IMR-90 (cell line): ENCODE measurements around the gene CFAP210. TPM values are rescaled to one million over a fixed set of nuclear protein-coding genes. Genes with fewer than 3 reads are reported as not detected.

Experiments
- ATAC-seq: fragments of 200-7000 bp; cut with Tn5 transposase; 2 replicates; pipeline ENCODE4 v1.9.1; 2020; ENCODE audit warnings: low read depth, mild to moderate bottlenecking, moderate library complexity
- BruUV-seq: library from RNA; stranded (reverse); fragments of 400-500 nt; replicated peaks from 2 replicates; lab custom pipeline; 2021; lab: Mats Ljungman, UMichigan
- CTCF ChIA-PET: fragments of 300-600 bp; formaldehyde crosslinking; extraction: SDS; loops from one replicate; lab custom pipeline; 2021; ENCODE audit warnings: antibody characterized with exemption; lab: Yijun Ruan, JAX
- POLR2A ChIA-PET: fragments of 300-600 bp; sonication (Branson Sonifier 250); formaldehyde crosslinking; loops from one replicate; lab custom pipeline; 2022; ENCODE audit warnings: antibody characterized with exemption; ENCODE audit not compliant: unreplicated experiment; lab: Charles Lee
- DNase-seq: peaks from one replicate; pipeline ENCODE4 v3.0.0; 2013
- H2AFZ ChIP-seq: replicated peaks from 2 replicates; pipeline ENCODE3; 2013; ENCODE audit warnings: low read length, mild to moderate bottlenecking; ENCODE audit not compliant: poor library complexity
- H2AK5ac ChIP-seq: 2 replicates; pipeline ENCODE4 v1.6.1; 2013; ENCODE audit warnings: low read depth, low read length, inconsistent platforms
- H2AK9ac ChIP-seq: replicated peaks from 2 replicates; pipeline ENCODE3; 2013; ENCODE audit warnings: mild to moderate bottlenecking, low read depth, low read length, moderate library complexity; ENCODE audit not compliant: poor library complexity
- H2BK120ac ChIP-seq: 2 replicates; pipeline ENCODE4 v1.6.1; 2013; ENCODE audit warnings: low read depth, low read length, inconsistent platforms
- H2BK15ac ChIP-seq: 3 replicates; pipeline ENCODE4 v1.6.1; 2013; ENCODE audit warnings: low read depth, low read length, inconsistent platforms
- H2BK20ac ChIP-seq: 2 replicates; pipeline ENCODE4 v1.6.1; 2013; ENCODE audit warnings: low read depth, mild to moderate bottlenecking, inconsistent platforms, low read length, moderate library complexity
- H2BK5ac ChIP-seq: 2 replicates; pipeline ENCODE4 v1.6.1; 2013; ENCODE audit warnings: mild to moderate bottlenecking, low read depth, low read length, inconsistent platforms; ENCODE audit not compliant: poor library complexity, severe bottlenecking
- H3K14ac ChIP-seq: replicated peaks from 2 replicates; pipeline ENCODE4 v1.6.1; 2013; ENCODE audit warnings: low read depth, low read length, inconsistent platforms
- H3K18ac ChIP-seq: 2 replicates; pipeline ENCODE4 v1.6.1; 2013; ENCODE audit warnings: low read depth, low read length, control low read depth
- H3K23ac ChIP-seq: 2 replicates; pipeline ENCODE4 v1.6.1; 2013; ENCODE audit warnings: low read depth, low read length, inconsistent platforms
- H3K27ac ChIP-seq: 2 replicates; pipeline ENCODE4 v1.5.1; 2013; ENCODE audit warnings: mild to moderate bottlenecking, control low read depth, low read length; ENCODE audit not compliant: insufficient read depth
- H3K27me3 ChIP-seq: 2 replicates; pipeline ENCODE4 v1.6.1; 2013; ENCODE audit warnings: low read length; ENCODE audit not compliant: control insufficient read depth, insufficient read depth
- H3K36me3 ChIP-seq: 2 replicates; pipeline ENCODE4 v1.6.1; 2013; ENCODE audit warnings: low read length, mixed read lengths; ENCODE audit not compliant: control insufficient read depth, insufficient read depth
- H3K4ac ChIP-seq: 2 replicates; pipeline ENCODE4 v1.6.1; 2013; ENCODE audit warnings: low read depth, low read length, inconsistent platforms
- H3K4me1 ChIP-seq: 2 replicates; pipeline ENCODE4 v1.6.1; 2013; ENCODE audit warnings: low read length, mixed read lengths; ENCODE audit not compliant: control insufficient read depth, insufficient read depth
- H3K4me2 ChIP-seq: 2 replicates; pipeline ENCODE4 v1.6.1; 2013; ENCODE audit warnings: low read depth, mild to moderate bottlenecking, control low read depth, low read length, moderate library complexity
- H3K4me3 ChIP-seq: 2 replicates; pipeline ENCODE4 v1.5.1; 2013; ENCODE audit warnings: low read depth, mild to moderate bottlenecking, control low read depth, low read length, moderate library complexity; ENCODE audit not compliant: insufficient read depth
- H3K56ac ChIP-seq: 2 replicates; pipeline ENCODE4 v1.6.1; 2013; ENCODE audit warnings: low read length, inconsistent platforms; ENCODE audit not compliant: insufficient read depth; ENCODE audit errors: extremely low read depth
- H3K79me1 ChIP-seq, 2 experiments: 2 replicates each; pipeline ENCODE4 v1.6.1; 2013; ENCODE audit warnings: low read length in 2 of 2, inconsistent platforms in 1 of 2, low read depth in 1 of 2
- H3K9ac ChIP-seq: 2 replicates; pipeline ENCODE4 v1.6.1; 2013; ENCODE audit warnings: low read depth, low read length, control low read depth
- H3K9me1 ChIP-seq: 2 replicates; pipeline ENCODE4 v1.6.1; 2013; ENCODE audit warnings: low read length, inconsistent platforms; ENCODE audit not compliant: insufficient read depth
- H3K9me3 ChIP-seq: 2 replicates; pipeline ENCODE4 v1.6.1; 2013; ENCODE audit warnings: low read length; ENCODE audit not compliant: control insufficient read depth, insufficient read depth
- H4K20me1 ChIP-seq: 2 replicates; pipeline ENCODE4 v1.6.1; 2013; ENCODE audit warnings: low read length, inconsistent platforms; ENCODE audit not compliant: insufficient read depth
- H4K5ac ChIP-seq: 2 replicates; pipeline ENCODE4 v1.6.1; 2013; ENCODE audit warnings: mild to moderate bottlenecking, low read depth, low read length, control low read depth
- H4K8ac ChIP-seq, 2 experiments: 2 replicates each; pipeline ENCODE4 v1.6.1; 2013; ENCODE audit warnings: low read depth in 2 of 2, low read length in 2 of 2, control low read depth in 1 of 2, inconsistent platforms in 1 of 2
- H4K91ac ChIP-seq: 2 replicates; pipeline ENCODE4 v1.6.1; 2013; ENCODE audit warnings: low read depth, low read length, inconsistent platforms; ENCODE audit not compliant: insufficient read depth
- ELK1 ChIP-seq: fragments of 150-350 bp; IDR thresholded peaks from 2 replicates; pipeline ENCODE4 v1.6.1; 2016; ENCODE audit warnings: low read depth, mild to moderate bottlenecking, low read length, moderate library complexity, borderline replicate concordance
- MAFK ChIP-seq: IDR thresholded peaks from 2 replicates; pipeline ENCODE4 v1.6.1; 2012; ENCODE audit warnings: low read depth, low read length, improper control_type of control experiment
- MAZ ChIP-seq: IDR thresholded peaks from 2 replicates; pipeline ENCODE4 v1.6.1; 2012; ENCODE audit warnings: low read depth, mild to moderate bottlenecking, low read length, improper control_type of control experiment, moderate library complexity, borderline replicate concordance
- POLR2A ChIP-seq: IDR thresholded peaks from 2 replicates; pipeline ENCODE4 v1.6.1; 2012; ENCODE audit warnings: mild to moderate bottlenecking, low read depth, low read length
- RCOR1 ChIP-seq: IDR thresholded peaks from 2 replicates; pipeline ENCODE4 v1.6.1; 2012; ENCODE audit warnings: mild to moderate bottlenecking, low read length, improper control_type of control experiment; ENCODE audit not compliant: insufficient replicate concordance
- USF2 ChIP-seq: fragments of 150-350 bp; IDR thresholded peaks from 2 replicates; pipeline ENCODE4 v1.6.1; 2017; ENCODE audit warnings: mild to moderate bottlenecking, antibody characterized with exemption, low read length, low read depth
- WGBS, 2 experiments: methylation state at CpG; one replicate each; pipeline versions ENCODE4 v1.1.5 to v1.1.7; 2013; ENCODE audit warnings: missing lambda C conversion rate in 2 of 2; ENCODE audit not compliant: insufficient read length in 1 of 2; ENCODE audit errors: extremely low coverage in 2 of 2; 5-methylcytosine and 5-hydroxymethylcytosine counted together
- dilution Hi-C: fragments of 300-500 bp; cut with HindIII; formaldehyde crosslinking; loops from one replicate; pipeline ENCODE4 v1.14.3; 2018; ENCODE audit warnings: low sequenced_read_pairs; ENCODE audit not compliant: unreplicated experiment
- in situ Hi-C: fragments of 300-500 bp; cut with MboI; formaldehyde crosslinking; loops from 3 replicates; pipeline ENCODE4 v1.14.3; 2019; ENCODE audit warnings: low sequenced_read_pairs, inconsistent platforms, mixed read lengths
- intact Hi-C: fragments of 100-400 bp; cut with micrococcal nuclease; formaldehyde crosslinking; loops from 2 replicates; pipeline ENCODE4 v1.10.0; 2022
- polyA plus RNA-seq, 3 experiments: library from polyadenylated mRNA; depleted of rRNA; stranded (reverse); fragments of >200 nt; gene quantifications; 2 replicates each; pipeline ENCODE4 v1.2.3, GENCODE V29; 2012; ENCODE audit warnings: low replicate concordance in 1 of 3
- total RNA-seq: library from RNA; depleted of rRNA; stranded (reverse); fragments of >200 nt; gene quantifications from 2 replicates; pipeline ENCODE4 v1.2.3, GENCODE V29; 2012

The CFAP210 gene
- total and polyA plus RNA-seq, 2 of the 4 experiments (the other 2 are of a cell fraction) = not detected

GRCh38 chr2:169636440-169637097 is 57.6 kb downstream of the CFAP210 start:
- H3K79me1 ChIP-seq = peaks cover 3 to 6% of the 10 kb centered on the region in 2 experiments; a peak in 1 of 4 replicates
- H2BK20ac ChIP-seq = peak overlapping the region; percentile 3; the same call in 1 of the 2 replicates
- ATAC-seq = no peak
- H2BK5ac ChIP-seq = peak overlapping the region; percentile 64
- H3K4ac ChIP-seq = peak overlapping the region; percentile 8; the same call in 1 of the 2 replicates
- ChIA-PET POLR2A (no interaction called here), CTCF (no interaction called here)
- 0 out of 2 replicates have a peak, but pooled peaks cover 2% of the 10 kb centered on the region for H3K9me1 ChIP-seq
- no peak overlapping the region for H2AK9ac ChIP-seq
- H3K9ac ChIP-seq = no peak overlapping the region
- H4K8ac ChIP-seq = peak overlapping the region; percentile 29 to 91; a peak in 3 of 4 replicates
- in situ Hi-C loops (no loop called here), dilution Hi-C loops (no loop called here), intact Hi-C loops (loop anchor here (2.0 kb wide), 1 partner anchor 52 kb away; the partner anchor contains the start of gene PPIG)
- peak overlapping the region; percentile 41; the same call in 2 of the 3 replicates for H2BK15ac ChIP-seq
- no peak for DNase-seq
- no peak overlapping the region for H3K56ac ChIP-seq
- H4K20me1 ChIP-seq = no peaks in the 10 kb centered on the region
- no peaks in the 10 kb centered on the region for H3K27me3 ChIP-seq
- H4K5ac ChIP-seq = peak overlapping the region; percentile 99
- H3K4me3 ChIP-seq = no peak overlapping the region
- no peaks in the 10 kb centered on the region for H3K9me3 ChIP-seq
- peak overlapping the region; percentile 31 for H3K23ac ChIP-seq
- peak overlapping the region; percentile 93 for H2BK120ac ChIP-seq
- peak overlapping the region; percentile 36; the same call in 1 of the 2 replicates for H4K91ac ChIP-seq
- TSS peak; percentile 91 for BruUV-seq
- H3K14ac ChIP-seq = no peak overlapping the region
- TF ChIP-seq MAZ = no peak
- no peak for TF ChIP-seq MAFK
- TF ChIP-seq USF2 = no peak
- TF ChIP-seq ELK1 = no peak
- TF ChIP-seq POLR2A = no peak
- no peak for TF ChIP-seq RCOR1
- H3K18ac ChIP-seq = peak overlapping the region; percentile 89
- 100% methylated on average over 3 of the region's 8 CpGs; no CpG with 5 or more reads in 1 of the 2 experiments for WGBS, 2 experiments
- peaks cover 16% of the 10 kb centered on the region for H3K36me3 ChIP-seq
- peaks cover 4% of the 10 kb centered on the region for H3K4me1 ChIP-seq
- peak overlapping the region; percentile 64 for H2AK5ac ChIP-seq
- no peak overlapping the region for H2AFZ ChIP-seq
- H3K27ac ChIP-seq = peak overlapping the region; percentile 93; the same call in 1 of the 2 replicates
- no peak overlapping the region for H3K4me2 ChIP-seq
